ENCODE results near the gene IFIT5. TPM values are rescaled to one million over a fixed set of nuclear protein-coding genes. Genes with fewer than 3 reads are reported as not detected.
"Not testable (repeated sequence)": the region's sequence is repeated elsewhere in the genome, so short reads cannot be mapped to it uniquely, and the experiment has no call there.

IFIT5 gene
- total RNA-seq, 1 donor from 2014 or later = 7.7 TPM

DNA sequence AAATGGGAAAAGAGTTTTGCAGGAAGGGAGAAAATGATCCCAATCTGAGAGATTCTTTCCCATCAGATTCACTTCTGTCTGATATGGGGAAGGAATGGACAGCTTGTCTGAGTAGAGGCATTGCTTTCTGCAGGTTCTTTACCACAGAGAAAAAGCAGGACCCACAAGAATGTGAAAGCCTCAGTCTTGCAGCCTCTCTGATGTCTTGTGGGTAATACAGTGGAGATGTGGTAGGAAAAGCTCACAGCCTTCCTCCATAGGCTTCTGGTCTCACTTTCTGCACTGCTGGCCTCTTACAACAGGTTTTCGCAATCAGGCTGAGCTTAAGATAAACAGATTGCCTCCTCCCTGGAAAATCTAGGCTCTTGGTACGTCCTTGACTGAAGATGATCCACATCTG is 21.4 kb upstream of the IFIT5 start:
- peak in 1 of 2 donors; percentile 35 for DNase-seq (ENCODE audit: low read depth in 2 of 2)

DNA sequence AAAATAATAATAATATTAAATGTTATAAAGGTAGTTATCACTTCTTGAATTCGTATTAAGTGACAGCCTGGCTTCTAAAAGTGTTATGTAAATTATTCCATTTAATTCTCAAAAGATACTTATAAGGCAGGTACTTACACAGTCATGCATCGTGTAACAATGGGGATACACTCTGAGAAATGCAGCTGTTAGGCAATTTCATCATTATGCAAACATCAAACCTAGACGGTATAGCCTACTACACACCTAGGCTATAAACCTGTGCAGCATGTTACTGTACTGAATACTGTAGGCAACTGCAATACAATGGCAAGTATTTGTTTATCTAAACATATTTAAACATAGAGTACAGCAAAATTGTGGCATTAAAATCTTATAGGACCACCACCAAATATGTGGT is 20.5 kb upstream of the IFIT5 start:
- no peak for DNase-seq (ENCODE audit: low read depth in 2 of 2)

DNA sequence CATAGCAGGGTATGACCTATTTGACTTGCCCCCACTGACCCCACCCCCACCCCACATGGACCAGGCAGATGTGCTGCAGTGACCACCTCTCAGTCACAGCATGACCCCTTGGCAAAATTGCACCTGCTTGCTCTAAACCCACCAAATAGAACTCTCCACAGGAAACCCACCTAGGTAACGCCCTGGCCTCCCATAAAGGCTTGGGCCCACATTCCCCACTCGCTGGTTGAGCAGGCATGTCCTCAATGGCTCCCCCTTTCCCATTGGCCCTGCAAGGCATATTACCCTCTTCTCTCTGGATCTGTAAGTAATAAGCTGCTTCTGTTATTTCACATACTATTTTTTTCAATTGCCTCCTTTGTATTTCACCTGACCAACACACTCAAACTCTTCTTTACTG is 19.2 kb upstream of the IFIT5 start:
- no peak for DNase-seq (ENCODE audit: low read depth in 2 of 2)

DNA sequence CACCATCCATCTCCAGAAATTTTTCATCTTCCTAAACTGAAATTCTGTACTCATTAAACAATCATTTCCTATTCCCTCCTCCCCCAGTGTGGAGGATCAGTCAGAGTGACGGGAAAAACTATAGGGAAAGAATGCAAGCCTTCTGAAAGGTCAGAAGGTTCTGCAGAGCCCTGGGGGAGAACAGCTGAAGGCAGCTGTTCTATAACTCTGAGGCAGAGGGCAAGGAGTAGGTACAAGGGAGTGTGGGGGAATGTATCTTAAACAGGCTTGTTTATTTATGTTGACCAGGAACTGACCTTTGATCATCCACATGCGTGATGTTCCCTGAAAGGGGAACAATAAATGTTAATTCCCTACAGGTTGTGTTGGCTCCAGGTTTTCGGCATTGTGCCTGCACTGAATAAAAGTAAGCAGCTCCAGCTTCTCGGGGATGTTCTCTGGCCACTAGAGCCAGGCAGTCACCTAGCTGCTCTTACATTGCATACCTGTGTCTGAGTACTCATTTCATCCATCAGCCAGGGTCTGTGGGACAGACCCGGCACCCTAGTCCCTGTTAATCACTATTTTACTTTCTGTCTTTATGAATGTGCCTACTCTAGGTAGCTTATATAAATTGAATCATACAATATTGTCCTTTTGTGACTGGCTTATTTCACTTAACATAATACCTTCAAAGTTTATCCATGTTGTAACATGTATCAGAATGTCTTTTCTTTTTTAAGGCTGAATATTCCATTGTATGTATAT is 16.2 kb upstream of the IFIT5 start:
- peak in 1 of 2 donors; percentile 46 for DNase-seq (ENCODE audit: low read depth in 2 of 2)

DNA sequence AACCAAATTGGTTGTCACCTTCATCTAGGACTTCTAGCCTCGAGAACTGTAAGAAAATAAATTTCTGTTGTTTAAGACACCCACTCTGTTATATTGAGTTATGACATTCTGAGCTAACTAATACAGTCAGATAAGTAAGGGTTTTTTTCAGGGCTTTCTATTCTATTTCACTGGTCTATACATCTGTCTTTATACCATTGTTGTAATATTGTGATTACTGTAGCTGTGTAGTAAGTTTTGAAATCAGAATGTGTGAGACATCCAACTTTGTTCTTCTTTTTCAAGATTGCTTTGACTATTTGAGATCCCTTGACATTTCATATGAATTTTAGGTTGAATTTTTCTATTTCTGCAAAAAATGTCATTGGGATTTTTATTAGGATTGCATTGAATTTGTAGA is 14.4 kb upstream of the IFIT5 start:
- no peak for DNase-seq (ENCODE audit: low read depth in 2 of 2)

DNA sequence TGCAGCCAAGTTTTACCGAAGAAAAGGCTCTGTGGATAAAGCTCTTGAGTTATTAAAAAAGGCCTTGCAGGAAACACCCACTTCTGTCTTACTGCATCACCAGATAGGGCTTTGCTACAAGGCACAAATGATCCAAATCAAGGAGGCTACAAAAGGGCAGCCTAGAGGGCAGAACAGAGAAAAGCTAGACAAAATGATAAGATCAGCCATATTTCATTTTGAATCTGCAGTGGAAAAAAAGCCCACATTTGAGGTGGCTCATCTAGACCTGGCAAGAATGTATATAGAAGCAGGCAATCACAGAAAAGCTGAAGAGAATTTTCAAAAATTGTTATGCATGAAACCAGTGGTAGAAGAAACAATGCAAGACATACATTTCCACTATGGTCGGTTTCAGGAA is 11.3 kb upstream of the IFIT5 start:
- DNase-seq (ENCODE audit: low read depth in 2 of 2) = no peak

DNA sequence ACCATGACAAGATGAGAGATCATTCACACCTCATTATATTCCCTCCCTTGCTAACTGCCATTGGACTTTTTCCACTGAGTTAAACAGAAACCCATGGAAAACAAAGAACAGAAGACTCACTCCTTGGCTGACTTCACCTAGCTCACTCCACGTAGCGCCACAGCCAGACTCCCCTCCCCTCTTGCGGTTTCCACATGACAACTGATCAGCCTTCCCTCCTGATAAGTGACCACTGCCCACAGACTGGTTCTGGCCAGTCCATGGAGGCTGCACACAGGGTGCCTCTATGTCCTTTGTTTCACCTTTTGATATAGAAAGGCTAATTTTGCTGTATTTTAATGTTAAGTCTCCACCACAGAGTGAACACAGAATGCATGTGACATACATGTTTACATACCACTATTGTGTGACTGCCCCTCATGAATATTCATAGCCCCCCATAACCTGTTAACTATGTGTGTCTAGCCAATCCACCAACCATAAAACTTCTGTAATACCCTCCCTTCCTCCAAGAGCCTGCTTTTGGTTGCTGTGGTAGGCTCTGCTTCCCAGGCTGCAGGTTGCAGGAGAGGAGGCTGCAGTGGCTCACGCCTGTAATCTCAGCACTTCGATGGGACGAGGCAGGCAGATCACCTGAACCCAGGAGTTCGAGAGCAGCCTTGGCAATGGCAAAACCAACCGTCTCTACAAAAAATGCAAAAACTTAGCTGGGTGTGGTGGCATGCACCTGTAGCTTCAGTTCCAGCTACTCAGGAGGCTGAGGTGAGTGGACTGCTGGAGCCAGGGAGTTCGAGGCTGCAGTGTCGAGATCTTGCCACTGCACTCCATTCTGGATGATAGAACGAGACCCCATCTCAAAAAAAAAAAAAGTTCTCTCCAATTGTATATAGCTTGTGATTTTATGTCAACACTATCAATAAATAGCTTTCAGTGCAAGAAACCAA is 10.0 kb upstream of the IFIT5 start:
- no peak for DNase-seq (ENCODE audit: low read depth in 2 of 2)

DNA sequence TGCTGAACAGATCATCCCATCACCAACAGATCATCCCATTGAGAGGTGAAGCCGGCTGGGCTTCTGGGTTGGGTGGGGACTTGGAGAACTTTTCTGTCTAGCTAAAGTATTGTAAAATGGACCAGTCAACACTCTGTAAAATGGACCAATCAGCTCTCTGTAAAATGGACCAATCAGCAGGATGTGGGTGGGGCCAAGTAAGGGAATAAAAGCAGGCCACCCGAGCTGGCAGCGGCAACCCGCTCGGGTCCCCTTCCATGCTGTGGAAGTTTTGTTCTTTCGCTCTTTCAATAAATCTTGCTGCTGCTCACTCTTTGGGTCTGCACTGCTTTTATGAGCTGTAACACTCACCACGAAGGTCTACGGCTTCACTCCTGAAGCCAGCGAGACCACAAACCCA is 8.2 kb upstream of the IFIT5 start:
- DNase-seq (ENCODE audit: low read depth in 2 of 2) = not testable (repeated sequence)

DNA sequence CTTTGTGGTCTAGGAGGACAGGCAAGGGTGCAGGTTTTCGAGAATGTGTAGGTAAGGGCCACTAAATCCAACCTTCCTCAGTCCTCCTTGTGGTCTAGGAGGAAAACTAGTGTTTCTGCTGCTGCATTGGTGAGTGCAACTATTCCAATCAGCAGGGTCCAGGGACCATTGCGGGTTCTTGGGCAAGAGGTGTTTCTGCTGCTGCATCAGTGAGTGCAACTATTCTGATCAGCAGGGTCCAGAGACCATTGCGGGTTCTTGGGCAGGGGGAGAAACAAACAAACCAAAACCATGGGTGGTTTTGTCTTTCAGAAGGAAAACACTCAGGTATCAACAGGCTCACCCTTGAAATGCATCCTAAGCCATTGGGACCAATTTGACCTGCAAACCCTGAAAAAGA is 6.6 kb upstream of the IFIT5 start:
- DNase-seq (ENCODE audit: low read depth in 2 of 2) = not testable (repeated sequence)

DNA sequence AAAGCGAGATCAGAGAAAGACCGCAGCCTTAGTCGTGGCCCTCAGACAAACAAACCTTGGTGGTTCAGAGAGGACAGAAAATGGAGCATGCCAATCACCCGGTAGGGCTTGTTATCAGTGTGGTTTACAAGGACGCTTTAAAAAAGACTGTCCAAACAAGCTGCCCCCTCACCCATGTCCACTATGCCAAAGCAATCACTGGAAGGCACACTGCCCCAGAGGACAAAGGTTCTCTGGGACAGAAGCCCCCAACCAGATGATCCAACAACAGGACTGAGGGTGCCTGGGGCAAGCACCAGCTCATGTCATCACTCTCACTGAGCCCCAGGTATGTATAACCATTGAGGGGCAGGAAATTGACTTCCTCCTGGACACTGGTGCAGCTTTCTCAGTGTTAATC is 5.1 kb upstream of the IFIT5 start:
- not testable (repeated sequence) for DNase-seq (ENCODE audit: low read depth in 2 of 2)

DNA sequence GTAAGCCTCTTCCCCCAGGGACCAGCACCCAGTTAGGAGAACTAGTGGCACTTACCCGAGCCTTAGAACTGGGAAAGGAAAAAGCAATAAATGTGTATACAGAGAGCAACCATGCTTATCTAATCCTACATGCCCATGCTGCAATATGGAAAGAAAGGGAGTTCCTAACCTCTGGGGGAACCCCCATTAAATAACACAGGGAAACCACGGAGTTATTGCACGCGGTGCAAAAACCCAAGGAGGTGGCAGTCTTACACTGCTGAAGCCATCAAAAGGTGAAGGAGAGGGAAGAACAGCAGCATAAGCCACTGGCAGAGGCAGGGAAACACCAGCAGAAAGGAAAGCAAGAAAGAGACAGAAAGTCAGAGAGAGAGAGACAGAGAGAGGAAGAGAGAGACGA is 3.8 kb upstream of the IFIT5 start:
- DNase-seq (ENCODE audit: low read depth in 2 of 2) = not testable (repeated sequence)

DNA sequence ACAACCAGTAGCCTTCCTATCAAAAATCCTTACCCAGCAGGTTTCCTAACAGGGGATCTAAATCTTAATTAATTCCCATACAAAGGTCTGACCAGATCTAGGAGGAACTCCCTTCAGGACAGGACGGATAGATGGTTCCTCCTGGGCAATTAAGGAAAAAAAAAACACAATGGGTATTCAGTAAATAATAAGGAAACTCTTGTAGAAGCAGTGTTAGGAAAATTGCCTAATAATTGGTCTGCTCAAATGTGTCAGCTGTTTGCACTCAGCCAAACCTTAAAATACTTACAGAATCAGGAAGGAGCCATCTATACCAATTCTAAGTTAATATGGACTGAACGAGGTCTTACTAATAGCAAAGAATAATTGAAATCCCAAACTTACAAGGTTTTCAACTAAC is 3.2 kb upstream of the IFIT5 start:
- DNase-seq (ENCODE audit: low read depth in 2 of 2) = not testable (repeated sequence)

DNA sequence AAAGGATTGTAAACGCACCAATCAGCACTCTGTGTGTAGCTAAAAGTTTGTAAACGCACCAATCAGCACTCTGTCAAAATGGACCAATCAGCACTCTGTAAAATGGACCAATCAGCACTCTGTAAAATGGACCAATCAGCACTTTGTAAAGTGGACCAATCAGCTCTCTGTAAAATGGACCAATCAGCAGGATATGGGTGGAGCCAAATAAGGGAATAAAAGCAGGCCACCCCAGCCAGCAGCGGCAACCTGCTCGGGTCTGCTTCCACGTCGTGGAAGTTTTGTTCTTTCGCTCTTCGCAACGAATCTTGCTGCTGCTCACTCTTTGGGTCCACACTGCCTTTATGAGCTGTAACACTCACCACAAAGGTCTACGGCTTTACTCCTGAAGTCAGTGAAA is 2.1 kb upstream of the IFIT5 start:
- DNase-seq (ENCODE audit: low read depth in 2 of 2) = not testable (repeated sequence)

DNA sequence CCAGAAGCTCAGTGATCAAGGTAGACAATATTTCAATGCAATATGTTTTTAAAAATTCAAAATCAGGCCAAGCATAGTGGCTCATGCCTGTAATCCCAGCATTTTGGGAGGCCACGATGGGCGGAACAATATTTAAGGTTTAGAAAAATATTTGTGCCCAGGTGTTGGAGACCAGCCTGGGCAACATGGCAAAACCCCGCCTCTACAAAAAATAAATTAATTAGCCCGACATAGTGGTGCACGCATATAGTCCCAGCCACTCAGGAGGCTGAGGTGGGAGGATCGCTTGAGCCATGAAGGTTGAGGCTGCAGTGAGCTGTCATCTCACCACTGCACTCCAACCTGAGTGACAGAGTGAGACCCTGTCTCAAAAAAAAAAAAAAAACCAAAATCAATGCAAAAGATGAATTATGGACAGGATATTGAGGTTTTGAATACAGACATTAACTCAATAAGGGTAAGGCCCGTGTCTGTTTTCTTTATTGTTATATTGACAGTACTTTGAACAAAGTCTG is 913 bp upstream of the IFIT5 start:
- no peak for DNase-seq (ENCODE audit: low read depth in 2 of 2)

DNA sequence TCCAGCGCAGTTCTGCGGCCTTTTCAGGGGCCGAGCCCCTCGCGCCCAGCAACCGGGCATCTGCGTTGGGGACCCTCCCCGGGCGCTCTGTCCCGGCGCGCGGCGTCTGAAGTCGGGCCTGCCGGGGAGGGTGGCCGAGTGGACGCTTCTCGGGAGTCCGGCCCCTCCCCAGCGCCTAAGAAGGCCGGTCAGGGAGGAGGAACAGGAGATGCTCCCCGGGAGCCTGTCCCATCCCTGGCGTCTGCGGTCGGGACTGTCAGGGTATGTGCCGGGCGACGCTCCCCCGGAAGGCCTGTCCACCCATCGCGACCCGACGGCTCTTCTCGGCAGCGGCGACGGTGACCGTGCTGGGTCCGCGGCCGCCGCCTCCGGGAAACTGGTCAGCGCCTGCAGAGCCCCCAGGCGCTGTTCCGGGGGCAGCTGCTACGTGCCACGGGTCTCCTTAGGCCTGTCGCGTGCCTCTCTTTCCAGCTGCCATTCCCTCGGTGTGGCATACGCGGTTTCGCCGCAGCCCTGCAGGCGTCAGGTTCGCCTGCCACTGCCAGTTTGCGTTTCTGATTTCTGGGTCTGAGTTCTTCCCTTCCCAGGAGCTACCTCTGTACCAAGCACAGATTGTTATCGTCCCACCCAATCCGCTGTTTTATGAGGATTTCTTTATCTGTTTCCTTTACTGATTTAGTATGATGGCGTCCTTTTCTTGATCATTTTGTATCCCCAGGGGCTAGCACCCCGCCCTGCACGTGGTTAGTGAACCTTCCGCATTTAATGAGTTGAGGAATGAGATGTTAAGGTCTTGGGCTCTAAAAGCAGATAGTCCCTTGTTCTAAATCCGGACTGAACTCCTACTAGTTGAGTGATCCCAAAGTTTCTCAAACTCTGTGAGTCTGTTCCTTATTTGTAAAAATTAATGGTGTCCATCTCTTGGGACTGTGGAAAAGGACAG is 782 bp downstream of the IFIT5 start:
- peak; percentile 46 to 54 for DNase-seq (ENCODE audit: low read depth in 2 of 2)

DNA sequence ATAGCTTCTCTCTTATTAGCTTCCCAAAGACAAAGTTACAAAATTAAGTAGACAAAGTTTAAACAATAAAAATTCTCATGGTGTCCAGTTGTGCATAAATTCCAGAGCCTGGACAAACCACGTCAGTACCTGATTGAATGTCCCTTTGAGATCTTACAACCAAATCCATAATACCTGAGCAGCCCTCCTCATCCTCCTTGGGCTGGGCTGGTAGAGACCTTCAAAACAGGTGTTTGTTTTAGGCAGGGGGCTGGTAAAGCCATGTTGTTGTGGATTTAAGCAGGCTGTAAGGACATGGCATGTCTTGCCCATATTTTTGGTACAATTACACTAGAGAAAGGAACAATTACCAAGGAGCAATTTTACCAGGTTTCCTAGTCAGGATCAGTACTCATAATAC is 2.1 kb downstream of the IFIT5 start:
- no peak for DNase-seq (ENCODE audit: low read depth in 2 of 2)

DNA sequence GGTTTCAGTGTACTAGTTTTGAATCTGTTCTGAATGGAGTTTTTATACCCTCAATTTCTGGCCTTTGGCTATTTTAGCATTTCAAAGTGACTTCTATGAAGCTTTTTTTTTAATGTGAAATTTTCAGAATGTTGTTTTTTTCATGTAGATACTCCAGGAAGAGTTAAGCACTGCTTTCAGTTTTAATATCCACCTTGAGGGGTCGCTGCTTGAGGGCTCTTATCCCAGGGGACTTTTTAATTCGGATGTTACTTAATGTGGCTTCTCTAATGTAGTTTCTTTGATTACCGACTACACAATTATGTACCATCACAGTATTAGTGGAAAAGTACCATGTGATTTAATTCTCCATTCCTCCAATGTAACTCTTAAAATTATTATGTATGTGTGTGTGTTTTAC is 5.2 kb downstream of the IFIT5 start:
- peak; percentile 25 to 26 for DNase-seq (ENCODE audit: low read depth in 2 of 2)

DNA sequence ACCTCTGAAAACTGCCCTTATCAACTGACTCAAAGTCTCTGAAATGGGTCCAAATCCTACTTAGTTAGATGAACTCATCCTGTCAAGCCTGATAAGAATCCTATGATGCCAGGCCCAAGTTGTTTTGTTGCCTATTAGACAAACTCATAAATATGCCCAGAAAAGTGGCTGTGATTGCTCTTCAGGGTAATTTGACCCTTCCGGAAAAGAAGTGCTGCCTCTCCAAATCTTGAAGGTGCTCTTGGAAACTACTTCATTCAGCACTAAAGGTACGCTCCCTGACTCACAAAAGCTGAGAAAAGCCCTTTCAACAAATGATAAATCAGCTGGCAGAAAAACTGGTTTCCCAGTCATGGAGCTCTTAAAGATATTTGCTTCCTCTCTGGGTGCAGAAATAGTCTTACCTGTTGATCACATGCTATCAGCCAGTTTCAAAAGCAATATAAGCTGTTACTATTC is 6.7 kb downstream of the IFIT5 start:
- DNase-seq (ENCODE audit: low read depth in 2 of 2) = no peak

DNA sequence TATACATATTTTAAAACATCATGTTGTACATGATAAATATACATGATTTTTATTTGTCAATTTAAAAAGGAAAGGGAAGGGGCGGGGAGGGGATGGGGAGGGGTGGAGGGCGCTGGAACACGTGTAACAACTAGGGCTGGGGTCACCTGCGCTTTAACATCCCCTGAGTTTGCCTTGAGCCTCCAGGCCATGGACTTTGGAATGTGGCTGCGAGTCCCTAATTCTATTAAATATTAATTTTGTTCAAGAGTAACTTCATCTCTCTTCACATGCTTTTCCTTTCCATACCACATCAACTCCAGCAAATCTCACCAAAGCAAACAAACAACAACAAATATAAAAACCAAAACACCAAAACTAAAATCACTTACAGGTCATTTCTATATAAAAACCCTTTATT is 10.6 kb downstream of the IFIT5 start:
- DNase-seq (ENCODE audit: low read depth in 2 of 2) = no peak

DNA sequence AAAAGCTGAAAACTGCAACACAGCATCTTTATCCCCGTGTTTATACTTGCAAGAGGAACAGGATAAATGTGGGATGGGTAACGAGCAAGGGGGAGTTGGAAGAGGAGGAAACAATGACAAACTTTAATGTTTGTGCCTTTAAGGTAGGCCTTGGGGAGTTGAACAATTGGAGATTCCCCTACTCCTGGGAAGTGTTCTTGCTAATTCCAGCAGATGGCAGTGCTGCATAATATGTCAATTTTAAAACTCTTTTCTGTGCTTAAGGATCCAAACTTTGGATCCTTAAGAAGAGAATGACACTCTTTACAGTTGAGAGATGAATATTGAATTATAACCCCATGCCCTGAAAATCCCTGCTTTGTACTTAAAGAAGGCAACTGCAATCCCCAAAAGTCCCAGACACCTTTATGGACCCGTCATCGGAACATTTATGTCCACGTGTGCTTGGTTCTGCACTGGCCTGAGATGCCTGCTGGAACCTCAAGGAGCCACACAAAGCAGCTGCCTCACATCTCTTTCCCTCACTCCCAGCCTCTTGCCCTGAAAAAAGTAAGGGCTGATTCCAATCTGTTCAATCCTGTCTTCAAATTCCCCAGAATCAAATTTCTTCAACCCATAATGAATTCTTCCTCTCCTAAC is 12.0 kb downstream of the IFIT5 start:
- peak; percentile 69 to 70 for DNase-seq (ENCODE audit: low read depth in 2 of 2)

DNA sequence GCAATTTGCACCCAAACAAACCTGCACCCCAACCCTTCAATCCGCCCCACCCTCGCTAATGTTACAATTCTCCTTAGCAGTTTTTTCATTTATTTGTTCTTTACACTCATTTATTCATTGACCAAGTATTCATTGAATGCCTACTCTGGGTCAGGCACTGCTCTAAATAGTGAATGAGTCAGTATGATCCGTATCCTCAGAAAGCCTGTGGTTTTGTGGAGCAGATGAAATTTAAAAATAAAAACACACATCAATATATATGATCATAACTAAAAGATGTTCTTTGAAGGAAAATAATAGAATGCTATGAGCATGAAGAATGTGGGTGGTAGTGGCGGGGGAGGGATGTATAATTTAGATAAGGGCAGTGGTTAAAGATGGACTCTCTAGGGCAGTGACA is 13.3 kb downstream of the IFIT5 start:
- DNase-seq (ENCODE audit: low read depth in 2 of 2) = peak in 1 of 2 donors; percentile 47
